ENCODE data around the gene USF1. TPM values are rescaled to one million over a fixed set of nuclear protein-coding genes. Genes with fewer than 3 reads are reported as not detected.

Gene USF1
- total RNA-seq, 1 donor from 2014 or later: 158 TPM

DNA sequence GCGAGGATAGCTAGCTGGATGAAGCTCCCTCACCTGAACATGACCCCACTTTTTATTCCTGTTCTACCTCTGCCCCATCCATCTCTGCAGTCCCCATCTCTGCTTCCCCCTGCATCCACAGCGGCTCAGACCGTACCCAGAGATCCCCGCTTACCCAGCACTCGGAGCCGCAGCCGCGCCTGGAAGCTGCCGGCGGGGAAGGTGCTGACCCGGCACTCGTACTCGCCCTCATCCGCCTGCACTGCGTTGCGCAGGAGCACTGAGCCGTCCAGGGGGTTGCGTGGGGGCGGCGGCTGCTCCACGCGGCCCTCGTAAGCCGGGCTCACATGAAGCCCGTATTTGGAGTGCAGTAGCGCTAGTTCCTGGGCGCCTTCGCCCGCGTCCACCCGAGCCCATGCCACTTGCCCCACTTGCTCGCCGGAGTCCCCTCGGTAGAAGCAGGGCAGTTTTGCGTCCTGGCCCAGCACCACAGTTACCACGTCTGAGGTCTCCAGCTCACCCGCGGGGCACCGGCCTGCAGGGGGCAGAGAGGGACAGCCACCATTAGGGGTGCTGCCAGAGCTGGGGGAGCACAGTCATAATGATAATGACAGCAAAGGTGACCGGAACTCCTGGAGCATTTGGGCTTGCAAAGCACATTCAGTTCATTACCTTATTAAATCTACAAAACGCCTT is 33.8 kb upstream of the USF1 start:
- TF ChIP-seq, protein P1, sequence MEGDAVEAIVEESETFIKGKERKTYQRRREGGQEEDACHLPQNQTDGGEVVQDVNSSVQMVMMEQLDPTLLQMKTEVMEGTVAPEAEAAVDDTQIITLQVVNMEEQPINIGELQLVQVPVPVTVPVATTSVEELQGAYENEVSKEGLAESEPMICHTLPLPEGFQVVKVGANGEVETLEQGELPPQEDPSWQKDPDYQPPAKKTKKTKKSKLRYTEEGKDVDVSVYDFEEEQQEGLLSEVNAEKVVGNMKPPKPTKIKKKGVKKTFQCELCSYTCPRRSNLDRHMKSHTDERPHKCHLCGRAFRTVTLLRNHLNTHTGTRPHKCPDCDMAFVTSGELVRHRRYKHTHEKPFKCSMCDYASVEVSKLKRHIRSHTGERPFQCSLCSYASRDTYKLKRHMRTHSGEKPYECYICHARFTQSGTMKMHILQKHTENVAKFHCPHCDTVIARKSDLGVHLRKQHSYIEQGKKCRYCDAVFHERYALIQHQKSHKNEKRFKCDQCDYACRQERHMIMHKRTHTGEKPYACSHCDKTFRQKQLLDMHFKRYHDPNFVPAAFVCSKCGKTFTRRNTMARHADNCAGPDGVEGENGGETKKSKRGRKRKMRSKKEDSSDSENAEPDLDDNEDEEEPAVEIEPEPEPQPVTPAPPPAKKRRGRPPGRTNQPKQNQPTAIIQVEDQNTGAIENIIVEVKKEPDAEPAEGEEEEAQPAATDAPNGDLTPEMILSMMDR (IDR thresholded peaks at IDR 0.05; ENCODE audit: partially characterized antibody, unreplicated experiment): no peak
- DNase-seq: no peak
- Mint-ChIP-seq H3K4me1 (ENCODE audit: low read depth, unreplicated experiment) (peaks cover 14% of the 10 kb centered on the region), H3K27ac (ENCODE audit: unreplicated experiment) (no peak overlapping the region), H3K27me3 (ENCODE audit: unreplicated experiment) (peaks cover 24% of the 10 kb centered on the region), H3K36me3 (ENCODE audit: unreplicated experiment) (peaks cover 5% of the 10 kb centered on the region), H3K4me3 (ENCODE audit: unreplicated experiment) (no peak overlapping the region), H3K9me3 (ENCODE audit: unreplicated experiment) (peaks cover 16% of the 10 kb centered on the region)

DNA sequence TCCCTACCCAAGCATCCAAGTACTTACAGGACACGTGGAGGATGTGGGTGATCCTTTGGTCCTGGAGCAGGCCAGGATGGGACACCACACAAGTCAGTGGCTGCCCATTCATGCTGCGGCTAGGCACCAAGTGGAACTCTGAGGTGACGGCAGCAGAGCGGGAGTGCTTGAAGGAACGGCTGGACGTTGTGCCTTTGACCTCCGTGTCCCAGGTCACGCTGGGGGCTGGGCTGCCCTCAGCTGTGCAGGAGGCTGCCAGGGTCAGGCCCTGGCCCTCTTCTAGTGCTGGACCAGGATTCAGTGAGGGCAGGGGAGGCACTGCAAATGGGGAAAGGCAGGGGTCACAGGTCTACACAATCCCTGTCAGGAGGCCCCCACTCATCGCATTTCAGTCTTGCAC is 31.6 kb upstream of the USF1 start:
- peaks cover 5% of the 10 kb centered on the region for H3K36me3 Mint-ChIP-seq (ENCODE audit: unreplicated experiment)
- peaks cover 18% of the 10 kb centered on the region for H3K27me3 Mint-ChIP-seq (ENCODE audit: unreplicated experiment)
- no peak for DNase-seq
- H3K27ac Mint-ChIP-seq (ENCODE audit: unreplicated experiment): no peak overlapping the region
- H3K9me3 Mint-ChIP-seq (ENCODE audit: unreplicated experiment): peaks cover 18% of the 10 kb centered on the region
- TF ChIP-seq, protein P1 (IDR thresholded peaks at IDR 0.05; ENCODE audit: partially characterized antibody, unreplicated experiment): no peak
- peaks cover 14% of the 10 kb centered on the region for H3K4me1 Mint-ChIP-seq (ENCODE audit: low read depth, unreplicated experiment)
- H3K4me3 Mint-ChIP-seq (ENCODE audit: unreplicated experiment): no peak overlapping the region

DNA sequence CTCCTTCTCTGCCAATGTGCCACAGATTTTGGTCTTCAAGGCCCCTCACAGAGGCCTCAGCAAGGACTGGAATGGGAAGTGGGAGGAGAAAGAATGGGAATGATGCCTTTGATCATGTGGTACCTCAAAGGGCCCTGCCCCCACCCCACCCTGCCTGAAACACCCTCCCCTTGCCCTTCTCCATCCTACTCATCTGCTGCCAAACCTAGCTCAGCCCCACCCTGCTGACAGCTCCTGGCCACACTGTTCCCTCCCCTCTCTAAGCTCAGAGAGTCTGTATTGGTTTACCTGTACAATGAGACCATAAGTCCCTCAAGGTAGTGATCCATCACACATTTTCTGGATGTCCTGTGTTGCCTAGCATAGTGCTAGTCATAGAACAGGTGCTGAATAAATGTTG is 30.6 kb upstream of the USF1 start:
- Mint-ChIP-seq H3K9me3 (ENCODE audit: unreplicated experiment) (peaks cover 16% of the 10 kb centered on the region), H3K27ac (ENCODE audit: unreplicated experiment) (no peak overlapping the region), H3K27me3 (ENCODE audit: unreplicated experiment) (peaks cover 18% of the 10 kb centered on the region), H3K36me3 (ENCODE audit: unreplicated experiment) (peaks cover 5% of the 10 kb centered on the region), H3K4me1 (ENCODE audit: low read depth, unreplicated experiment) (peaks cover 14% of the 10 kb centered on the region), H3K4me3 (ENCODE audit: unreplicated experiment) (no peak overlapping the region)
- TF ChIP-seq, protein P1 (IDR thresholded peaks at IDR 0.05; ENCODE audit: partially characterized antibody, unreplicated experiment): no peak
- no peak for DNase-seq

DNA sequence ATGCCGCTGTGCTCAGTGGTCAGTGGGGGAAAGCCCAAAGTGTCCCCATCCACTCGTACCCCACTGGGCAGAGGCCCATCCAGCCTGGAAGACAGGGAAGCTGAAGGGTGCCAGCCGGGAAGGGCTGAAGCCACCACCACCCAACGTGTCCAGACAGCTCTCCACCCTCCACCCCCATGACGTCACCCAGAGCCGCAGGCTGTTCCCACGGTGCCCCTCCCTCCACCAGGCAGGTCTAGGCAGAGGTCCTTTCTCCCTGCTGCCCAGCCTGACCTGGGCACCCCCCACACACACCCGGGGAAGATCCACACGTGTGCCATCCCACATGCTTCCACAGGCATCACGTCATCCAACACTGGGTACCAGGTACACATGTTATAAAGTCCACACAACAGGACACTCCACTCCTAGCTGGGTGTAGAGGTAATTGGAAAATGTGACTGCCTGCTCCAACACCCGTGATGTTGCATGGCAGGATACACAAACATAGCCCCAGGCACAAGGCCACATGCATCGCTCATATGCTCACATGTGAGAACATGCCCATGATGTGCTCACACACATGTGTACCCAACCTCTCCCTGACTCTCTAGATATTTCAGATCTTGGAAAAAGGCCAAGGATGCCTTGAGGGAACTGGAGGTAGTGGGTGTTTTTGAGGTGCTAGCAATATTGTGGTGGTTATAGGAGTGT is 29.0 kb upstream of the USF1 start:
- no peak overlapping the region for H3K27ac Mint-ChIP-seq (ENCODE audit: unreplicated experiment)
- peaks cover 7% of the 10 kb centered on the region for H3K9me3 Mint-ChIP-seq (ENCODE audit: unreplicated experiment)
- H3K36me3 Mint-ChIP-seq (ENCODE audit: unreplicated experiment): peaks cover 5% of the 10 kb centered on the region
- peaks cover 10% of the 10 kb centered on the region for H3K27me3 Mint-ChIP-seq (ENCODE audit: unreplicated experiment)
- TF ChIP-seq, protein P1 (IDR thresholded peaks at IDR 0.05; ENCODE audit: partially characterized antibody, unreplicated experiment): no peak
- no peak overlapping the region for H3K4me3 Mint-ChIP-seq (ENCODE audit: unreplicated experiment)
- DNase-seq: no peak
- no peaks in the 10 kb centered on the region for H3K4me1 Mint-ChIP-seq (ENCODE audit: low read depth, unreplicated experiment)

DNA sequence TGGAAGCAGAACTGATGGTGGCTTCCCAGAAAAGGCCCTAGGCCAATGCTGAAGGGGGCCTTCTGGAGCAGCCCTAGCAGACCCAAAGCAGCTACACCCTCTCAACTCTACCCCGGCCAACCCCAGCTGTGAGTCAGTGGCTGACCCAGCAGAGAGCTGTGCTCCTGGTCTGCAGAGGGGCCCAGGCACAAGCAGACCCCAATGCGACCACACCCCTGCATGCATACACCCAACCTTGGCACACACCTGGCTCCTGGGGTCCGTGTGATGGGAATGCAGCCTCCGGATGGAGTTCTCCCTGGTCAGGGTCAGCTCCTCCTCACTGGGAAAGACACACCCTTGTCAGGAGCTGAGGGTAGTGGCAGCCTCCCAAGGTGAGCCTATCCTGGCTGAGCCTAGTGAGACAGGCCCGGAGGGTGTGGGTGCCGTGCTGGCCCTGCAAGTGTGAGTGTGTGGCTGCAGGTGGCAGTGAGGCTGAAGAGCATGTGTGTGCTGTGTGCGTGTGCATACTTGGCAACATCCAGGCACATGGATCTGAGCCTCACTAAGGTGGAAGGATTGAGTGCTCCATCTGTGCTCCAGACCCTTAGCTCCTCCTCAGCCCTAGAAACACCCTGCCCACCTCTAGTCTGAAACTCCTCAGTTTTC is 27.8 kb upstream of the USF1 start:
- TF ChIP-seq, protein P1 (IDR thresholded peaks at IDR 0.05; ENCODE audit: partially characterized antibody, unreplicated experiment): no peak
- peaks cover 2% of the 10 kb centered on the region for H3K9me3 Mint-ChIP-seq (ENCODE audit: unreplicated experiment)
- H3K27ac Mint-ChIP-seq (ENCODE audit: unreplicated experiment): no peak overlapping the region
- no peaks in the 10 kb centered on the region for H3K36me3 Mint-ChIP-seq (ENCODE audit: unreplicated experiment)
- DNase-seq: no peak
- H3K4me1 Mint-ChIP-seq (ENCODE audit: low read depth, unreplicated experiment): no peaks in the 10 kb centered on the region
- peaks cover 10% of the 10 kb centered on the region for H3K27me3 Mint-ChIP-seq (ENCODE audit: unreplicated experiment)
- H3K4me3 Mint-ChIP-seq (ENCODE audit: unreplicated experiment): no peak overlapping the region

Data from glutamatergic neuron (in vitro differentiated cells).